Astrocyte (in vitro differentiated cells and primary cell): ENCODE data around the gene TUT1. TPM values are rescaled to one million over a fixed set of nuclear protein-coding genes. Genes with fewer than 3 reads are reported as not detected.

ENCODE experiments used
- DNase-seq: peaks from one replicate; pipeline ENCODE4 v3.0.0-alpha.2; 2010; ENCODE audit warnings: low read depth
- FAIRE-seq: peaks from 2 replicates; lab custom pipeline; 2011; peaks lifted over from hg19 to GRCh38; lab: Jason Lieb, UNC
- H2AFZ ChIP-seq: 2 replicates; pipeline ENCODE4 v1.6.0; 2012; ENCODE audit warnings: low read depth, low read length, inconsistent platforms
- H3K27ac ChIP-seq: 2 replicates; pipeline ENCODE4 v1.5.1; 2011; ENCODE audit warnings: low read depth, low read length, inconsistent platforms
- H3K27me3 ChIP-seq: 2 replicates; pipeline ENCODE4 v1.6.0; 2011; ENCODE audit warnings: low read length, inconsistent platforms; ENCODE audit not compliant: insufficient read depth
- H3K36me3 ChIP-seq: 2 replicates; pipeline ENCODE4 v1.5.1; 2011; ENCODE audit warnings: low read length, inconsistent platforms; ENCODE audit not compliant: insufficient read depth
- H3K4me1 ChIP-seq: 2 replicates; pipeline ENCODE4 v1.5.1; 2011; ENCODE audit warnings: low read length, inconsistent platforms; ENCODE audit not compliant: insufficient read depth
- H3K4me2 ChIP-seq: 2 replicates; pipeline ENCODE4 v1.6.0; 2012; ENCODE audit warnings: low read length, inconsistent platforms
- H3K4me3 ChIP-seq: 2 replicates; pipeline ENCODE4 v1.5.1; 2011; ENCODE audit warnings: low read depth, mild to moderate bottlenecking, low read length, inconsistent platforms; ENCODE audit not compliant: insufficient read depth
- H3K79me2 ChIP-seq: 2 replicates; pipeline ENCODE4 v1.6.0; 2012; ENCODE audit warnings: mild to moderate bottlenecking, low read length, inconsistent platforms; ENCODE audit not compliant: insufficient read depth
- H3K9ac ChIP-seq: 2 replicates; pipeline ENCODE4 v1.6.0; 2012; ENCODE audit warnings: mild to moderate bottlenecking, low read length, inconsistent platforms
- H3K9me3 ChIP-seq: 2 replicates; pipeline ENCODE4 v1.5.1; 2012; ENCODE audit warnings: low read depth, mild to moderate bottlenecking, low read length, inconsistent platforms; ENCODE audit not compliant: insufficient read depth
- H4K20me1 ChIP-seq: 2 replicates; pipeline ENCODE4 v1.6.0; 2012; ENCODE audit warnings: low read length, inconsistent platforms; ENCODE audit not compliant: insufficient read depth
- H3K27ac Mint-ChIP-seq: one replicate; pipeline ENCODE4 v1.8.0; 2021; ENCODE audit warnings: mild to moderate bottlenecking, mixed read lengths; ENCODE audit not compliant: unreplicated experiment
- H3K27me3 Mint-ChIP-seq: one replicate; pipeline ENCODE4 v1.8.0; 2021; ENCODE audit warnings: low read depth, mixed read lengths; ENCODE audit not compliant: unreplicated experiment
- H3K36me3 Mint-ChIP-seq: one replicate; pipeline ENCODE4 v1.8.0; 2021; ENCODE audit warnings: low read depth, mixed read lengths; ENCODE audit not compliant: unreplicated experiment
- H3K4me1 Mint-ChIP-seq: one replicate; pipeline ENCODE4 v1.8.0; 2021; ENCODE audit warnings: low read depth, mixed read lengths; ENCODE audit not compliant: unreplicated experiment
- H3K4me3 Mint-ChIP-seq: one replicate; pipeline ENCODE4 v1.8.0; 2021; ENCODE audit warnings: mild to moderate bottlenecking, moderate library complexity, mixed read lengths; ENCODE audit not compliant: unreplicated experiment
- H3K9me3 Mint-ChIP-seq: one replicate; pipeline ENCODE4 v1.8.0; 2021; ENCODE audit warnings: mild to moderate bottlenecking, mixed read lengths; ENCODE audit not compliant: unreplicated experiment
- CTCF ChIP-seq: IDR thresholded peaks from 2 replicates; pipeline ENCODE4 v1.5.1; 2011; ENCODE audit warnings: low read depth, mild to moderate bottlenecking, inconsistent platforms, low read length, moderate library complexity; ENCODE audit not compliant: insufficient read depth
- EZH2 ChIP-seq: IDR thresholded peaks from 2 replicates; pipeline ENCODE4 v1.6.1; 2012; ENCODE audit warnings: mild to moderate bottlenecking, low read length, inconsistent platforms; ENCODE audit not compliant: insufficient read depth
- total RNA-seq: library from RNA; stranded (reverse); gene quantifications from 2 replicates; pipeline ENCODE4 v1.2.1, GENCODE V29; 2021

The TUT1 gene
- total RNA-seq, 1 donor from 2014 or later: 18.3 TPM

- DNase-seq: peak; percentile 97
- FAIRE-seq: peak; percentile 43
- peaks cover 6% of the 10 kb centered on the region for H3K27me3 Mint-ChIP-seq
- peak overlapping the region; percentile 75 for H3K27ac Mint-ChIP-seq
- peaks cover 20% of the 10 kb centered on the region for H3K4me1 Mint-ChIP-seq
- peak overlapping the region; percentile 94 for H3K4me3 ChIP-seq
- peak overlapping the region; percentile 99 for H3K4me3 Mint-ChIP-seq
- H3K9me3 Mint-ChIP-seq: no peaks in the 10 kb centered on the region
- H3K9me3 ChIP-seq: no peaks in the 10 kb centered on the region
- peaks cover 26% of the 10 kb centered on the region for H3K4me1 ChIP-seq
- H3K27me3 ChIP-seq: no peaks in the 10 kb centered on the region
- H3K9ac ChIP-seq: peak overlapping the region; percentile 98
- peaks cover 63% of the 10 kb centered on the region for H3K79me2 ChIP-seq
- H2AFZ ChIP-seq: no peak overlapping the region
- H3K4me2 ChIP-seq: peak overlapping the region; percentile 89
- peaks cover 64% of the 10 kb centered on the region for H4K20me1 ChIP-seq
- H3K36me3 Mint-ChIP-seq: peaks cover 56% of the 10 kb centered on the region
- H3K27ac ChIP-seq: no peak overlapping the region
- TF ChIP-seq EZH2: no peak
- peaks cover 35% of the 10 kb centered on the region for H3K36me3 ChIP-seq
Observed at GRCh38 chr11:62599069-62599696, 7.9 kb upstream of the TUT1 start.

GRCh38 chr11:62595124-62595523, 3.8 kb upstream of the TUT1 start:
- H3K4me1 Mint-ChIP-seq: peaks cover 23% of the 10 kb centered on the region
- Histone ChIP-seq H2AFZ (no peak overlapping the region), H4K20me1 (peaks cover 65% of the 10 kb centered on the region), H3K9ac (no peak overlapping the region), H3K4me2 (no peak overlapping the region), H3K4me1 (peaks cover 25% of the 10 kb centered on the region), H3K9me3 (no peaks in the 10 kb centered on the region), H3K27ac (no peak overlapping the region), H3K27me3 (no peaks in the 10 kb centered on the region), H3K79me2 (peaks cover 59% of the 10 kb centered on the region), H3K36me3 (peaks cover 45% of the 10 kb centered on the region), H3K4me3 (no peak overlapping the region)
- no peak for DNase-seq
- FAIRE-seq: no peak
- H3K36me3 Mint-ChIP-seq: peaks cover 45% of the 10 kb centered on the region
- H3K9me3 Mint-ChIP-seq: no peaks in the 10 kb centered on the region
- TF ChIP-seq EZH2: no peak
- TF ChIP-seq CTCF: no peak
- peak overlapping the region; percentile 55 for H3K27ac Mint-ChIP-seq
- no peak overlapping the region for H3K4me3 Mint-ChIP-seq
- H3K27me3 Mint-ChIP-seq: no peaks in the 10 kb centered on the region

- DNase-seq (peak; percentile 53), FAIRE-seq (no peak)
- Histone ChIP-seq H3K9ac (no peak overlapping the region), H3K27ac (no peak overlapping the region), H3K27me3 (no peaks in the 10 kb centered on the region), H3K9me3 (no peaks in the 10 kb centered on the region), H3K4me3 (no peak overlapping the region), H3K4me2 (no peak overlapping the region), H3K4me1 (peaks cover 10% of the 10 kb centered on the region), H2AFZ (no peak overlapping the region), H3K36me3 (peaks cover 41% of the 10 kb centered on the region), H3K79me2 (peaks cover 50% of the 10 kb centered on the region), H4K20me1 (peaks cover 52% of the 10 kb centered on the region)
- Mint-ChIP-seq H3K27ac (no peak overlapping the region), H3K4me1 (peaks cover 12% of the 10 kb centered on the region), H3K36me3 (peaks cover 39% of the 10 kb centered on the region), H3K4me3 (no peak overlapping the region), H3K27me3 (no peaks in the 10 kb centered on the region), H3K9me3 (no peaks in the 10 kb centered on the region)
- TF ChIP-seq CTCF: peak; percentile 51
- no peak for TF ChIP-seq EZH2
Observed at GRCh38 chr11:62593434-62594044, 2.2 kb upstream of the TUT1 start.
